Fibroblast of lung (primary cell): Measurements from ENCODE around the gene CERK.
"Not testable (repeated sequence)": the region's sequence is repeated elsewhere in the genome, so short reads cannot be mapped to it uniquely, and the experiment has no call there.

Source experiments
- EZH2 ChIP-seq: IDR thresholded peaks from 2 replicates; pipeline ENCODE4 v1.5.1; 2012; ENCODE audit warnings: low read length, control low read depth, mild to moderate bottlenecking; ENCODE audit errors: missing control alignments
- TF ChIP-seq, protein P1 (sequence below), 2 donors: IDR thresholded peaks in 1 of 2; conservative IDR thresholded peaks in 1 of 2; 1 replicate in 1 of 2; 2 replicates in 1 of 2; pipeline ENCODE4 v1.5.1; 2011 to 2012; ENCODE audit warnings: low read length in 2 of 2, control low read depth in 1 of 2, inconsistent platforms in 1 of 2, low read depth in 1 of 2, mild to moderate bottlenecking in 1 of 2

DNA sequence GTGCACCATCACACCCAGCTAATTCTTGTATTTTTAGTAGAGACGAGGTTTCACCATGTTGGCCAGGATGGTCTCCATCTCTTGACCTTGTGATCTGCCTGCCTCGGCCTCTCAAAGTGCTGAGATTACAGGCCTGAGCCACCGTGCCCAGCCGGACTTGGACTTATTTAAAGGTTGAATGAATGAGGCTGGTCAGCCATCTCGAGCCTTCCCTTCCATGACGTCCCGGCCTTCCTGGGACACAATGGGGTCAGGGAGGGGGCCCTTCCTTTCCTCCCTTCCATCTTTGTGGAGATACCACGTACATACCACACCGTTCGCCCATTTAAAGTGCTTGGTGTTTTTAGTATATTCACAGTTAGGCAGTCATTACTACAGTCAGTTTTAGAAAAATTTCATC lies 44.1 kb upstream of the CERK start:
- TF ChIP-seq, protein P1, sequence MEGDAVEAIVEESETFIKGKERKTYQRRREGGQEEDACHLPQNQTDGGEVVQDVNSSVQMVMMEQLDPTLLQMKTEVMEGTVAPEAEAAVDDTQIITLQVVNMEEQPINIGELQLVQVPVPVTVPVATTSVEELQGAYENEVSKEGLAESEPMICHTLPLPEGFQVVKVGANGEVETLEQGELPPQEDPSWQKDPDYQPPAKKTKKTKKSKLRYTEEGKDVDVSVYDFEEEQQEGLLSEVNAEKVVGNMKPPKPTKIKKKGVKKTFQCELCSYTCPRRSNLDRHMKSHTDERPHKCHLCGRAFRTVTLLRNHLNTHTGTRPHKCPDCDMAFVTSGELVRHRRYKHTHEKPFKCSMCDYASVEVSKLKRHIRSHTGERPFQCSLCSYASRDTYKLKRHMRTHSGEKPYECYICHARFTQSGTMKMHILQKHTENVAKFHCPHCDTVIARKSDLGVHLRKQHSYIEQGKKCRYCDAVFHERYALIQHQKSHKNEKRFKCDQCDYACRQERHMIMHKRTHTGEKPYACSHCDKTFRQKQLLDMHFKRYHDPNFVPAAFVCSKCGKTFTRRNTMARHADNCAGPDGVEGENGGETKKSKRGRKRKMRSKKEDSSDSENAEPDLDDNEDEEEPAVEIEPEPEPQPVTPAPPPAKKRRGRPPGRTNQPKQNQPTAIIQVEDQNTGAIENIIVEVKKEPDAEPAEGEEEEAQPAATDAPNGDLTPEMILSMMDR (conservative IDR thresholded peaks at IDR 0.05 in 1 of 2, IDR thresholded peaks at IDR 0.05 in 1 of 2; ENCODE audit: low read depth in 1 of 2, low read length in 2 of 2) = not testable (repeated sequence)
- not testable (repeated sequence) for TF ChIP-seq EZH2
